Rectal smooth muscle tissue (tissue), 1 donor: ENCODE data around the gene UTS2R.
"Not testable (repeated sequence)": the region's sequence is repeated elsewhere in the genome, so short reads cannot be mapped to it uniquely, and the experiment has no call there.

Experiments used
- H3K27ac ChIP-seq: one replicate; pipeline ENCODE4 v1.7.0; 2013; ENCODE audit warnings: low read depth, low read length, inconsistent platforms
- H3K27me3 ChIP-seq: one replicate; pipeline ENCODE4 v1.7.0; 2013; ENCODE audit warnings: low read length; ENCODE audit not compliant: control insufficient read depth, insufficient read depth
- H3K36me3 ChIP-seq: one replicate; pipeline ENCODE4 v1.7.0; 2013; ENCODE audit warnings: low read length; ENCODE audit not compliant: control insufficient read depth, insufficient read depth
- H3K4me1 ChIP-seq: one replicate; pipeline ENCODE4 v1.7.0; 2013; ENCODE audit warnings: low read length; ENCODE audit not compliant: control insufficient read depth, insufficient read depth
- H3K4me3 ChIP-seq: one replicate; pipeline ENCODE4 v1.7.0; 2013; ENCODE audit warnings: low read length
- H3K9ac ChIP-seq: one replicate; pipeline ENCODE4 v1.7.0; 2013; ENCODE audit warnings: low read length

UTS2R gene

DNA sequence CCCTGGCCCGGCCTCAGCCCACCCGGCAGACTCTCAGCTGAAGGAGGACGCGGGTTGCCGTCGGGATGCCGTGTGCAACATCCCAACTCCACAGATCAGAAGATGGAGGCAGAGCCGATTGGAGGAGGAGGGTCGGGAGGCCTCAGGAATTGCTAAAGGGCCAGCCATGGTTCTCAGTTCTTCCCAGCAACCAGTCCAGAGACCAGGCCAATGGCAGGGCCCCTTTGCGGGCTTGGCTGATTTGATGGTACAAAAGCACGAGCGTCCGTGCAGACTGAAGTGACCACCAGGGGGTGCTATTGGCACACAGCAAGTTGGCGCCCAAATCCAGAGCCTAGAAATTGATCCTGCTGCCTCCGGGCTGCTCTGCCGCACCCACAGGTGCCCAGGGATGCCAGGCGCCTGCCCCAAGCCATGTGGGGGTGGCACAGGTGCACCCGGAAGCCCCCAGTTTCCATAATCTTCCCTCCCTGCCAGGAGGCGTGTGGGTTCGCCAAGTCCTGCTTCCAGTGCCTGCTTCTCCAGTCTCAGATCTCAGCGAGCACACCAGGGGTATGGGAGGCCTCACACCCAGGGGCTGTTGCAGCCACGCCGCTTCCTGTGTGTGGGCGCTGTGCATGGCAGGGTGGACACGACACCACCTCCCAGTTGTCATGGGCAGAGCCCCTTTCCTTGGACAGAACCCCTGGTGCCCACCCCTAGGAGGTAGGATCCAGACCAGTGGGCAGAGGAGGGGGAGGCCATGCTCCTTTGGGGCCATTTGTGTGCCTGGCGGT is 19.7 kb upstream of the UTS2R start:
- H3K4me1 ChIP-seq, result no peaks in the 10 kb centered on the region
- no peaks in the 10 kb centered on the region for H3K27me3 ChIP-seq
- no peaks in the 10 kb centered on the region for H3K36me3 ChIP-seq
- no peak overlapping the region for H3K9ac ChIP-seq
- H3K4me3 ChIP-seq, result no peak overlapping the region
- H3K27ac ChIP-seq, result no peak overlapping the region

- peaks cover 5% of the 10 kb centered on the region for H3K27me3 ChIP-seq
Observed at GRCh38 chr17:82353484-82353883, 18.1 kb upstream of the UTS2R start.

DNA sequence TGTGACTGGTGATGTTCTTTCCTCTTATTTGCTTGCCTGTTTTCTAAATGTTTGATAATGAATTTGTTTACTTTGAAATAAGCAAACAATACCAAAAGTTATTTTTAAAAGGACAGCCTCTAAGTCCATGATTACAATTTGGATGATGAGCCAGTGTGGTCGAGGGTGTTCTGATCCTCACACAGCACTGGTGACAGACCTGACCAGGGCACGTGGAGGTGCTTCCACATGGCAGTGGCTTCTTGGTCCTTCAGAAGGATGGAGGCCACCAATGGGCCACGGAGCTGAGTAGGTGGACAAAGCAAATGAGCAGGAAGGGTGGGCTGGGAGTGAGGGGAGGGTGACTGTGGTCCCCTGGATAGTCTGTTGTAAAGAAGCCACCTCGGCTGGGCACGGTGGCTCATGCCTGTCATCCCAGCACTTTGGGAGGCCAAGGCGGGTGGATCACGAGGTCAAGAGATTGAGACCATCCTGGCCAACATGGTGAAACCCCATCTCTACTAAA is 16.7 kb upstream of the UTS2R start:
- Histone ChIP-seq H3K4me1 (no peaks in the 10 kb centered on the region), H3K27me3 (peaks cover 5% of the 10 kb centered on the region), H3K9ac (no peak overlapping the region), H3K36me3 (no peaks in the 10 kb centered on the region), H3K4me3 (no peak overlapping the region), H3K27ac (no peak overlapping the region)

More at GRCh38 chr17:82353484-82353883, 18.1 kb upstream of the UTS2R start:
- H3K36me3 ChIP-seq, result no peaks in the 10 kb centered on the region
- no peak overlapping the region for H3K27ac ChIP-seq
- H3K9ac ChIP-seq, result no peak overlapping the region
- H3K4me3 ChIP-seq, result no peak overlapping the region
- H3K4me1 ChIP-seq, result no peaks in the 10 kb centered on the region

GRCh38 chr17:82355770-82356427 is 15.7 kb upstream of the UTS2R start:
- Histone ChIP-seq H3K27ac (no peak overlapping the region), H3K4me1 (no peaks in the 10 kb centered on the region), H3K4me3 (no peak overlapping the region), H3K27me3 (peaks cover 5% of the 10 kb centered on the region), H3K9ac (no peak overlapping the region), H3K36me3 (no peaks in the 10 kb centered on the region)

- Histone ChIP-seq H3K9ac (no peak overlapping the region), H3K36me3 (no peaks in the 10 kb centered on the region), H3K4me3 (no peak overlapping the region), H3K27me3 (peaks cover 5% of the 10 kb centered on the region), H3K4me1 (no peaks in the 10 kb centered on the region), H3K27ac (no peak overlapping the region)
Observed at GRCh38 chr17:82356845-82357355, 14.7 kb upstream of the UTS2R start.

- no peak overlapping the region for H3K9ac ChIP-seq
- H3K4me1 ChIP-seq, result no peaks in the 10 kb centered on the region
- H3K27me3 ChIP-seq, result peaks cover 5% of the 10 kb centered on the region
- H3K4me3 ChIP-seq, result no peak overlapping the region
- H3K27ac ChIP-seq, result no peak overlapping the region
- no peaks in the 10 kb centered on the region for H3K36me3 ChIP-seq
Observed at GRCh38 chr17:82357394-82357793, 14.2 kb upstream of the UTS2R start.

DNA sequence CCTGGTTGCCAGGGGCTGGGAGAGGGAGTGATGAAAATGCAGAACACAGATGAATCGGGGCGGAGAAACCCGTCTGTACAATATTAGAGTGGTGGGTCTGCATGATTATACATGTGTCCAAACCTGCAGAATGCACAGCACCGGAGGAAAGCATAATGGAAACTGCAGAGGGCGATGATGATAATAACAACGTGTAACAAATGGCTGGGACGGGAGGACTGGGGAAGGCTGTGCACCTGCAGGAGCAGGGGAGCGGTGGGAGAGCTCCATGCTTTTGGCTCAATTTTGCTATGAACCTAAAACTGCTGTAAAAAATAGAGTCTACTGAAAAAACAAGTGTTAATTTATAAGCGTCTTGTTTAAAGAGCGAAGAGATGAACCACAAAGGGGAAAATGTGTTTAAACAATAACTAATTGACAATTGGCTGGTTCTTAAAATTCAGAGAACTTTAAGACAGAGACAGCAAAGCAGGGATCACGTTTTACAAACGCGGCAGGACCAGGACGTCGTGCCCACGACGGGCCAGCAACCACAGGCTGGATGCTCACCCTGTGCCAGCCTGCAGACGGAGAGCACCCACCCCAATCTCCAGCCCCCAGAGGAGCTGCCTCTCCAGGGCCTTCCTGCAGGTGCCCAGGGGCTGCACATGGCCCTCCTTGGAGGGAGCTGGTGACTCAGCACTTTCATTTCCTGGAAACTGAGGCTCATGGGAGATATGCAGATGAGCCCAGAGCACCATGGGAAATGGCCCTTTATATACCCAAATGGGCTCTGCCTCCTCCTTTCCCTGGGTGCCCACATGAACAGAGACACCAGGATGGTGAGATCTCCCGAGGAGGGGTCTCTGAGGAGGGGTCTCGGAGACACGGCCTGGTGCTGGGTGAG is 12.9 kb upstream of the UTS2R start, which contains the start of gene TEX19:
Gene TEX19, plus strand, starts transcription at position 783 of the 886 bp plus-strand sequence. CDS start 2,904 bp downstream, outside the sequence.
- peaks cover 5% of the 10 kb centered on the region for H3K27me3 ChIP-seq

GRCh38 chr17:82359451-82360074 is 12.0 kb upstream of the UTS2R start:
- H3K36me3 ChIP-seq, H3K27ac ChIP-seq, H3K4me3 ChIP-seq, H3K9ac ChIP-seq, H3K27me3 ChIP-seq, H3K4me1 ChIP-seq: not testable (repeated sequence)

More for the DNA sequence above, 12.9 kb upstream of the UTS2R start, which contains the start of gene TEX19:
- no peak within 1 kb of the TSS for H3K9ac ChIP-seq
- H3K27ac ChIP-seq, result no peak within 1 kb of the TSS
- no peaks in the 10 kb centered on the region for H3K4me1 ChIP-seq
- no peak within 1 kb of the TSS for H3K4me3 ChIP-seq
- H3K36me3 ChIP-seq, result no peaks in the 10 kb centered on the region

GRCh38 chr17:82361885-82362633 is 9.5 kb upstream of the UTS2R start:
- Histone ChIP-seq H3K4me3 (no peak overlapping the region), H3K9ac (no peak overlapping the region)

GRCh38 chr17:82365606-82366295 is 5.8 kb upstream of the UTS2R start:
- H3K9ac ChIP-seq, result no peak overlapping the region
- no peak overlapping the region for H3K27ac ChIP-seq
- H3K36me3 ChIP-seq, result no peaks in the 10 kb centered on the region
- no peak overlapping the region for H3K4me3 ChIP-seq
- peaks cover 7% of the 10 kb centered on the region for H3K27me3 ChIP-seq
- H3K4me1 ChIP-seq, result no peaks in the 10 kb centered on the region

More at GRCh38 chr17:82361885-82362633, 9.5 kb upstream of the UTS2R start:
- Histone ChIP-seq H3K36me3 (no peaks in the 10 kb centered on the region), H3K27me3 (peaks cover 5% of the 10 kb centered on the region), H3K27ac (no peak overlapping the region), H3K4me1 (no peaks in the 10 kb centered on the region)

GRCh38 chr17:82366749-82367148 is 4.8 kb upstream of the UTS2R start:
- no peaks in the 10 kb centered on the region for H3K4me1 ChIP-seq
- no peak overlapping the region for H3K27ac ChIP-seq
- H3K27me3 ChIP-seq, result peaks cover 13% of the 10 kb centered on the region
- no peaks in the 10 kb centered on the region for H3K36me3 ChIP-seq
- H3K9ac ChIP-seq, result no peak overlapping the region
- no peak overlapping the region for H3K4me3 ChIP-seq
